HG03066 (cell line): Measurements from ENCODE around the gene MSI2.

Experiments used
- ATAC-seq: cut with Tn5 transposase; IDR thresholded peaks from one replicate; pipeline ENCODE4 v1.9.1; 2021; ENCODE audit warnings: low read depth; ENCODE audit not compliant: unreplicated experiment

Gene MSI2

DNA sequence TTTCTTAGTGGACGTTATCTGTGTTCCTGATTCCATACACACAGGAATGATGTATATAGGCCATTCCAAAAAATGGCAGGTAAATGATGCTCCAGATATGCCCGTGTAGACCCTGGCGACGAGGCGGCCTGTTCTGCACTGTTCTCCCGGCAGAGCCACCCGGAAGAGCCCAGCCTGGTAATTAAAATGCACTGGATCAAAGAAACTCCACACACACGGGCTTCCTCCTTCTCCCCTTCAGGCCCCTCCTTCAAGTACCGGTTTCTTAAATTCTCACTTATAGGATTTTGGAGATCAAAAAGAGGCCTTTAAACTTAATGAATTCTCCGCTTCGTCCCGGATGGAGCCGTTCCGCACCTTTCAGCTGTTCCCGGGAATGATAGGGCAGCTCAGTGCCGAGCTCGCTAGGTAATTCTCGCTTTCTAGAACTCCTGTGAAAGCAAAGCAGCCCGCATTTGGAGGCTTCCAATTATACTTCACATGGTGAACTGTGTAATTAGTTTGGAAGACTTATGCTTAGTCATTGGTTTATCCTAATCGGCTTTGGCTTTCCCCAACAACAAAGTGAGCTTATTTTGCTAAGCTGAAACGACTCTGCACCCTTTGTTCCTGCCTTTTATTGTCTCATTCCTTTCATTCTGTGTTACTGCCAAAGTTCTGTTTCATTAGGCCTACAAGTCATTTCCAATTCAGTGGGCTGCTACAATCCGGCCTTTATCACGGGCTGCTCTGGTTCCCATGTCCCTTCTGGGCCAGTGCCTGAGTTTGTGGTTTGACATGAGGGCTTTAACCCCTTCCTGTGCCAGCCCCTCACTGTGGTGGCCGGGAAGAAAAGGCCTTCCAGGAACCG lies 150.0 kb downstream of the MSI2 start:
- ATAC-seq = no peak

DNA sequence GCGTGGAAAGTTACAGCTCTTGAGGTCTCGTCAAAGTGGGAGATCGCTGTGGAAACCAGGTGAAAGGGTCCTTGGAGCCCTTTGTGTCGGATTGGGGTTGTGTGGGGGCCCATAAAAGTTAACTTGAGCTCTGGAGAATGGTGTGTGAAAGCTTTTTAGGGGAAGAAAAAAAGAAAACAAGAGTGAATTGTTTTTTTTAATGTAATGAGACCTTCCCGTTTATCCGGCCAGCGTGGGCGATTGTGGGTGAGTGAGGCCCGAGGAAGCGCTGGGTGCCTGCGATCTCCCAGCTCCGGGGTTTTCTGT lies 150.6 kb downstream of the MSI2 start:
- ATAC-seq = no peak

DNA sequence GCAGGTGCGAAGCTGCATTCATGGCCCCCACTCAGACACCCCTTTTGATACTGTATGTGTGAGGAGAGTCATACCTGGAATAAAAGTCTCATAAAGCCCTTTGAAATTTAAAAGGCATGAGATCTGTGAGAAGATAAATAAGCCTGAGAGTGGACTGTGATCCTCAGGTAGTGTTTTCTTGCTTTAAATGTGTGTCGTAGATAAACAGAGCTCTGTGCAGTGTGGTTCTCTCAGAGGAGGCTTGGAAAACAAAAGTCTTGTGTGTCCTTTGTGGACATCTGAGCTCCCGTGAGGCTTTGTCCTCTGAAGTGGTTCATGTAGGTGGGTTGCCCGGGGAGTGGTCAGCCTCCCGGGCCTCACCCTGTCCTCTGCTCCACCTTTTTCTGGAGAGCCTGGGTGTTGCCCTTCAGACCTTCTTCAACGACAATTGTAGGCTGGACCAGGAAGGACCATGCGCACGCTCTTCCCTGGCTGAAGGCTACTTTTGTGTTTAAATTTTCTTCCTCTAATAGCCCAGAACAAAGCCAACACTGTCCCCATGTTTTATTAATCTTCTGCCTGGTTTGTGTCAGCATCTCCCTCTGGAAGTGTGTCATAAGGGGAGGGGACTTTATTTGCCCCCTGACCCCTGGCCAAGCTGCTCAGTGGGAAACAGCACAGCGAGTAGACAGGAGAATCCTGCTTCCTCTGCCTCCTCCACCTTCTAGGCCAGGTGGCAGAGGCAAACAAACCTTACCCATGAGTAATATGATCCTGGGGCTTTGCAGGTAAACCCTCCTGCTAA lies 151.2 kb downstream of the MSI2 start:
- ATAC-seq = no peak

DNA sequence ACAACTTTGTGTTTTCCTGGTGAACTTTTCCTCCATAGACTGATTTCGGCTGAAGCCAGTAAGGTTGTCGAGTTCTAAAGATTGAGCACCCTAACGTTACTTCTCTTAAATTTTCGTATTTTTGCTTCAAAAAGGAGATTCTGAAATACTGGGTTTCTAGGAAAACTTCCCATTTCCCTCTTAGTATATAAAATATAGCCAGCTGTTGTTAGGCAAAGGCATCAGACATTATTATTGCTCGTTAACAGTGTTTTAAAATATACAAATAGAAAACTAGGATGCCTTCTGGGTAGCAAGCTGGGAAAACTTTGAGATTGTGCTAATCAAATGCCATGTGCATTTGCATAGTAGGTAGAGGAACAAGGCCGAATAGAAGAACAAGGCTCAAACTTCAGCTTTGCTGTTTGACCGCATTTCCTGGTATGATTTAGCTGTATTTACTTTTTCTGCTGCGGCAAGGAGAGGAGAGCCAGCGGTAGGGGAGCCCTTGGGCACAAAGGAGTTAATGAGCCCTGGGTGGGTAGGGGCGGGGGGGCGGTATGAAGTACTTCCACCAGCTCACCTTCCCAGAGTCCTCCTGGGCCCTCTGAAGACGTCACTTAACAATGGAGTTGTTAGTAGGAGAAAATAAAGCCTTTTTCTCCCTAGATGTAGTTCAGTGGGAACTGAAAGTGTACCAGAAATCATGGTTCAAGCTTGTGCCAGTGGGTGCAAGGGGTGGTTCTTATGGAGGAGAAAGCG lies 151.9 kb downstream of the MSI2 start:
- no peak for ATAC-seq

DNA sequence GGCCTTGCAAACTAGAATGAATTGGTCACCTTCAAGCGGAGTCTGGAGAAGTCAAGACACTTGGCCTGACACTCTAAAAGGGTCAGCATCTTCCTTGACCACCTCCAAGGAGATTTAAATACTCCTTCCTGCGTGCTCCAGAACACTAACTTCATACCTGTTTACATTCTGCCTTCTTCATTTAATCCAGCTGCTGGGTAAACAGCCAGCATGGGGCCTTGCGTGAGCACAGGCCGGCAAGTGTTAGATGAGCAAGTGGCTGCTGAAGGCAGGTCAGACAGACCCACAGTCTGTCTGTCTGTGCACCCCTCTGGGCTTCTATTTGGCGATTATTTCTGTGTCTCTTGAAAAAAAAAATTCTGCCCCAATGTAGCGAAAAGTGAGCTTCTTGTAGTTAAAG lies 153.8 kb downstream of the MSI2 start:
- ATAC-seq = no peak

DNA sequence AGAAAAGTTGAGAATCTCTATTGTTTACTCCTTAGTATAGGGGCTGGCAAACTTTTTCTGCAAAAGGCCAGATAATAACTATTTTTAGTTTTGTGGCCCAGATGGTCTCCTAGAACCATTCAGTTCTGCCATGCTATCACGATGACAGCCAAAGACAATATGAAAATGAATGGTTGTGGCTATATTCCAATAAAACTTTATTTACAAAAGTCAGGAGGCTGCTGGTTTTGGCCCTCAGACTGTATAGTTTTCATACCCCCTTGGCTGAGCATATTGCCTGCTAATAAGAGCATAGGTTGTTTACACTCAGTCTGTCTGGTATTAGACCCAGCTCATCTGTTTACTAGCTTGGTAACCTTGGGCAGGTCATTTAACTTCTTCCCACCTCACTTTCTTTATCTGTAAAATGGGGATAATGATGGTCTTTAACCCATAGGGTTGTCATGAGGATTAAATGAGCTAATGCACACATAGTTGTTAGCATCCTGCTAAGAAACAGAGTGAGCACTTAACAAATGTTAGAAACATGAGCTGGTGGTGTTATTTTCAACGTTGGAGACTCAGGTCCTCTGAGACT lies 156.3 kb downstream of the MSI2 start:
- no peak for ATAC-seq

DNA sequence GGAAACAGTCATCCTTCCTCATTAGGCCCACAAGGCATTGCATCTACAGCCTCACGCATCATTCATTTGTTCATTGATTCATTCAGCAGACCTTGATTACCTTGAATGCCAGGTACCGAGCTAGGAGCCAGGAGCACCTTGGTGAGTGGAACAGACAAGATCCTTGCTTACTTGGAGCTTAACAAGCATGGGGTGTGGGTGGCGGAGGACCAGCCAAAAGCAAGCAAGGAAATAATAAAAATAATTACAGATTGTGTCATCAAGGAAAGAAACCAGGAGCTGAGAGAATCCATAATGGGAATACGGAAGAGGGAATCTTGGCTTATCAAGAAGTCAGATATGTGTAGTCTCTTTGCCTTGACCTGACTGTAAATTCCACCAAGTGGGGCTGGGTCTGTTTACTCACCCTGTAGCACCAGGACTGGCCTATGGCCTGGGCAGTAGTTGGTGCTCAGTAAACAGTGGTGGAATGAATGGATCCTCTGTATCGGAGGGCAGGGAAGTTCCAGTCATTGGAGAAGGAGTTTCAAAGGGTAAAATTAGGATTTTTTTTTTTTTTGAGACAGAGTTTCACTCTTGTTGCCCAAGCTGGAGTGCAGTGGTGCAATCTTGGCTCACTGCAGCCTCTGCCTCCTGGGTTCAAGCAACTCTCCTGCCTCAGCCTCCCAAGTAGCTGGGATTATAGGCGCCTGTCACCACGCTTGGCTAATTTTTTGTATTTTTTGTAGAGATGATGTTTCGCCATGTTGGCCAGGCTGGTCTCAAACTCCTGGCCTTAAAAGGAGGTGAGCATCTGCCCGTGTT lies 157.7 kb downstream of the MSI2 start:
- ATAC-seq = no peak

DNA sequence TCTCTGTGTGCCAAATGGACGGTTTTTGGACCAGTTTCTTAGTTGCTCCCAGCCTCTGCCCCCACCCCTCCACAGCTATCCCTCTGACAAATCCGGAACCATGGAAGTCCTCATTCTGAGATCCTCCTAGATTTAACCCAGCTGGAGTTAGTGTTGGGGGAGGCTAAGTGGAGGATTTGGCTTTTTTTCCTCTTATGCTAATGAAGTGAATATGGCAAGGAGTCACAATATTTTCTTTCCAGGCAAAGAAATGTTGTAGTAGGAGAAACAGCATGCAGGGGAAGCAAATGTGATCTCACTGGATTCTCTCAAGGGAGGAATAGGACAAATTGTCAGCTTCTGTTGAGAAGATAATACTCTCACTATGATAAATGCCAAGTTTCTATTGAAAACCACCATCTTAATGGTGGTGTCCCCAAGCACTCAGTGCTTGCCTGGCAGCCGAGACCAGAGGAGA lies 159.5 kb downstream of the MSI2 start:
- ATAC-seq = no peak

DNA sequence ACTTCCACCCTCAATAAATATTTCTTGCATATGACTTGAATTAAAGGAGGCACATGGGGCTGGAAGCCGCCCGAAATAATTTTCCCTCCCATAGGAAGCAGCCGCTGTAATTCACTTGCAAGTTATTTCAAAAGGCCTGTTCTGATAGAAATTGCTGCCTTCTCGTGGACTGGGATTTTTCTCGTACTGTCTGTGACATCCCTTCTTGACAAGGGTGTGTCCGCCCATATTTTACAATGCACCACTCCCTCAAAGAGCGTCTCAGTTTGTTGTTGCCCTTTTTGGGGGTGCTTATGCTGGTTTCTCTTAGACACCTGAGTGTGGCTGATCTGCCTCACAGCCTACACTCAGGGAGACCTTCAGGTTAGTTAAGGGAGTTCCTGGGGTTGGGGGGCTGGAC lies 160.0 kb downstream of the MSI2 start:
- ATAC-seq = no peak

DNA sequence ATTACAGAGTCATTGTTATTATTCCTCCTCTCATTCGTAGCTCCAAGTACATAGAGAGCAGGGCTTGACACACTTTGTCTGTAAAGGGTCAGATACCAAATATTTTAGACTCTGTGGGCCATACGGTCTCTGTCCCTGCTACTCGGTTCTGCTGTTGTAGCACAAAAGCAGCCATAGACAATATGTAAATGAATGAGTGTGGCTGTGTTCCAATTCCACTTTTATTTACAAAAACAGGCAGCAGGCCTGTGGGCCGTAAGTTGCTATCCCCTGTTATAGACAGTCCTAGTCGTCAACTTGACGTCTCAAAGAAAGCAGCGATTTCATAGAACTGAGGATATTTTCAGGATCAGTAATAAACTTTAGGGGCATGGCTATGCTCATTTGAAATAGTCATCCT lies 161.6 kb downstream of the MSI2 start:
- ATAC-seq = no peak

DNA sequence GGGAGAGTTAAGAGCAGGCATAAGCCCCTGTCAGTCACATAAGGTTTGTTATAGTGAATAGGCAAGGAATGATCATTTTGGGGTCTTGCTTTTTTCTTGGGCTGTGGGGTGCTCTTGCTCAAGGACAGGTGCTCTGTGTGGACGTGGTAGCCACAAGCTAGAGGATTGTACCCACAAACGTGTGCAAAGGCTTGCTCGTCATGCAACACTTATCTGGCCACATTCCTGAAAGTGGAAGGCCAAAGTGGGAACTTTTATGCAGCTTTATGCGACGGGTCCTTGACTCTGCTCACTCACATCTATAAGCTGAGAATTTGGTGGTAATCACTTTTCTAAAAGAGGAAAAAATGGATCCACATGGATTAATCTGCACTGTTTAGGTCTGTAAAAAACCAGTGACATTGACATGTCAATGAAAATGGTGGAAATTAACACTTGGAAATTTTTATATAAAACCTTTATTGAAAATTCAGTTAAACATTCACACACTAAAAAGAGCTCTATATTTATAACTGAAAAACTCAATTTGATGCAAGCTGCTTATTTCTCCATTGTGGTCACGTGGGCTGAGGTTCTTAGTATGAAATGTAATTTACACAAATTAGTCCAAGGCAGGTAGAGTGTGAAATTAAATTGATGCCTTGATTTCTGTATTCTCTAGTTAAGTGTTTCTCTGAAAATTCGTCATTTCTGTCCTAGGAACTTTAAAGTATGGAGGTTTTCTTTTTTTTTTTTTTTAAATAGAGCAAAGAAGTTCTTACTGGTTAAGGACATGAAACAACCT lies 162.3 kb downstream of the MSI2 start:
- ATAC-seq = no peak

DNA sequence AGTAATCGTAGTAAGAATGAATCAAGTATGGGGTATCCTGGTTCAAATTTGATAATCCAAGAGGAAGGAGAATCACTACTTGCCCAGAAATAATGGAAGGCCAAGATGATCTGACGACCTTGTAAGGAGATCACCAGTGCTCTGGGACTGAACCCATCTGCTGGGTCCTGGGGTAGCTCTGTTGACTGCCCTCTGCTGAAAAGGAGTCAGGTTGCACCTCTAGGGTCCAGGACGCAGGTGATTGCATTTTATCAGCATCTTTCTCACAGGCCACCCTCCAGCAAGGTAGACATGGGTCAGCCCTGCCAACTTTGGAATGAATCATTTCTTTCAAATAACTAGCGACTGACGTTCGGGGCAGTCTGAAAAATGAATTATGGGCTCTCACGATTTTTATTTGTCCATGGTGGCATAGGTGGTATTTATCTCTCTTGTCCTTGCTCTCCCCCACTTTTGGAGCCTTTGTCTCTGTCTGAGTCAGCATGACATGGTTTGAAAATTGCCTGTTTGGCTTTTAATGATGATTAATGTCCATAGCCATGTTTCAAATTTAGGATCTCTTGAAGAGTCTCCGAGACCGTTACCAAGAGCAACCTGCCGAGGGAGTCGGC lies 163.7 kb downstream of the MSI2 start:
- no peak for ATAC-seq

DNA sequence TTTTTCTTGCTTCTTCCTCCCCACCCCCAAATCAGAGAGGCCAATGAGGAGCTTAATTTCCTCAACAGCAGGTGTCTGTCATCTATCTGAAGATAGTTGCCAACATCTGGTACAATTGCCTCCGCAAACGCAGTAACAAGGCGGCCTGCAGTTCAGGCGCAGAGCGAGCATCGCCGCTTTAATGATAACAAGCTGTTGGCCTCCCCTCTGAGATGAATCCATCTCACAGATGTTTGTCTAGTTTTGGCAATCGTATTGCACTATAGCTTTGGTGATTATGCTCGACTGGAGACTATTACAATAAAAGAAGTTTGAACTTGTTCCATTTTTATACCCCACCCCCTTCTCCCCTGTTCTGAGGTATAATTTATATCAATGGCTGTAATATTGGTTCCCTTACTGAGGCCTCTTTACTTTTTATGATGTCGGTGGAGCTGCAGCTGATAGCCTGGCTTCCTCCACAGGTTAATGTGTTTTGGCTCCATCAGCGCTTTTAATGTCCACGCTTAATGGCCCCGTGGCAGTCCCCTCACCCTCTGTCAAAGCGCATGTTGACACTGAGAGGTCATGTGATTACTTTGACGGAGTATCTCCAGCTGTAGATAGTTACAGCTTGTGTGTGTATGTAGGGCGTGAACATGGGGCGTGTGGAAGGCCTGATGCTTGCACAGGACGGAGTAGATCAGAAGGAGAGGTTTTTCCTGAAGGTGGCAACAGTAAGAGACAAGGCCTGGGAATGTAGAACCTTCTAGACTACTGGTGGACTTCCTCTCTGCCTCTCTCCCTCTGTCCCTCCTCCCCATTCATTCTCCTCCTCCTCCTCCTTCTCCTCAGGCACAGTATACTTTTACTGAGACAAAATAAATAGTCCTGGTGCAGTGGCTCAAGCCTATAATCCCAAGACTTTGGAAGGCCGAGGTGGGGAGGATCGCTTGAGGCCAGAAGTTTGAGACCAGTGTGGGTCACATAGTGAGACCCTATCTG lies 164.7 kb downstream of the MSI2 start:
- ATAC-seq = no peak

DNA sequence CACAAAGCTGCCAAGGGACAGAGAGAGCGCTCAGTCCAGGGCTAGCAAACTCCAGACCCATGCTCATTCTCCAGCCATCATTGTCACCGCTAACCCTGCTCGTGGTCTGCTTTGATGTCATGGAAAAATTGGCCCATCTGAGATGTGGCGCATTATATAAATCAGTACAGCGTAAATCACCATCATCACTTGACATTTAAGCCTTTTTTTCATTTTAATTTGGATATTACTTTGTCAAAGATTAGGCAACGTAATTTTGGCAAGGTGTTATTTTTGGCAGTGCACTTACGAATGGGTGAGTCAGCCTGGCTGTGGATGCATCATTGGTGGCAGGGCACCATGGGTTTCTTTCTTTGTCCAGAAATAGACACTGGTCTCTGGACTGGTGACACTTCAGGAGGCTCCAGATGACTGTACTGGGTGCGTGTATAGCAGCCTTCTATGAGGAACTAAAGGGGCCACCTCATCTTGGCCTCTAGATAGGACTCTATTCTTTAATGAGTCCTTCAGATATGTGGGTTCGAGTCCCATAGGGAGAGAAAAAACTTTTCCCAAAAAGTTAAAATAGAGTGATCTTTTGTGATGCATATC lies 166.3 kb downstream of the MSI2 start:
- ATAC-seq = no peak

DNA sequence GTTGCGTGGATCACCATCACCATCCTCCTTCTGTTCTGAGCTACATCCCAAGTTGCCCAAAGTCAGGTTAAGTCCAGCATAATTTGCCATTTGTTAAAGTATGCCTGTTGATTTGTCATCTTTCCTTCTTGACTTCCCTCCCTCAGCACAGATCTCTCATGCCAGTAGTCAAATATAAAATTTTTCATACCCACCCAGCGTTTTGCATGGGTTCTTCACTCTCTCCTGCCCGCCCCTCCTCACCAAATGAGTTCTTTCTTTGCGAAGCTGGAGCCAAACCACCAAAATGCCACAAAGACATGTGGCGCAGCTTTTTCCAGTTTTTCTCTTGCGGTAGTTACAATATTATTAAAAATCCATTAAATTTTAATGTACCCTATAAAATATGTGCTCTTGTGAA lies 167.2 kb downstream of the MSI2 start:
- ATAC-seq = no peak

DNA sequence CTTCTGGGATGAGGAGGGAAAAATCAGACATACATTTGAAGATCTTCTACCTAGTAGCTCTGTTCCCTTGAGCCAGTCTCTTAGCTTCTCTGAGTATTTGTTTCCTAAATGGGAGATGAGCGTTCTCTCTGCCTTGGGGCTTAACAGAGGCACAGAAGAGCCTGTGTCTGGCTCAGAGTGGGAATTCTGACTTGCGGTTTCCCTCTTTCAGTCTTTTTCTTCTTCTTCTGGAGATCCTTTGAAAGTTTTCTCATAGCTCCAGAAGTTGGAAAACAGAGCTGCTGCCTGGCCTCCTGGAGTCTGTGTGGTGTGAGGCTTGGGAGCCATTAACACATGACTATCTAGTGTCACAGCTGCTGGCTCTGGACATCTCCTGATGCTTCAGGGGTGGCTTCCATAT lies 167.9 kb downstream of the MSI2 start:
- ATAC-seq = no peak

DNA sequence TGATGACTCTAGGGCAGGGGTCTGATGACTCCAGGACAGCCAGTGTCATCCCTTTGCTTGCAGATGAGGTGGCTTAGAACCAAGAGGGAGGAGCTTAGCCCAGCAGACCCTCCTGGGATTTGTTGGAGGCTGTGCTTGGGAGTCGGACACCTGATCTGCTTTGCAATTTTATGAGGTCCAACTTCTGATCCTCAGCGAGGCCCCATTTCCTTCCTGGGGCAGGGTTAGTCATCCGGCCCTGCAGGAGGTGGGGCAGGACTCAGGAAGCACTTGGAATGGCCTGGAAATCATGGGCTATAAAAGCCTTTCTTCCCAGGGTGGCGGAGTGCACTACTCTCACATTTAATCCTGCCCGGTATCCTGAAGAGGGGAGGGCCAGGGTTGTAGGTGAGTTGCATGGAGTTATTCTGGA lies 168.5 kb downstream of the MSI2 start:
- ATAC-seq = no peak

DNA sequence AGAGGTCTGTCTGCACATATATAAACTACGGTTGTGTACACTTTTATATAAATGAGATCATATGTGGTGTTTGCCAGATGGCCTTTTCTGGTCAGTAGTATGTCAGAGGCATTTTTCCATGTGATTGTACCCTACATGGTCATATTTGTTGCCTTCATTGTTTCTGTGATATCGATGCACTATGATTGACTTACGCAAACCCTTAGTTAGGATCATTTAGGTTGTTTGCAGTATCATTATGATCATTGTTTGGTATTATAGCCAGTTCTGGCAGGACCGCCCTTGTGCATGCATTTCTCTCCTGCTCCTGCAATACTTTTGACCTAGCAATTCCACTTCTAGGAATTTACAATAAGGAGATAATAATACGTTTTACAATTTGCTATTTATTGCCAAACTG lies 169.1 kb downstream of the MSI2 start:
- no peak for ATAC-seq
